Measurements from ENCODE around the gene KDM5A.

DNA sequence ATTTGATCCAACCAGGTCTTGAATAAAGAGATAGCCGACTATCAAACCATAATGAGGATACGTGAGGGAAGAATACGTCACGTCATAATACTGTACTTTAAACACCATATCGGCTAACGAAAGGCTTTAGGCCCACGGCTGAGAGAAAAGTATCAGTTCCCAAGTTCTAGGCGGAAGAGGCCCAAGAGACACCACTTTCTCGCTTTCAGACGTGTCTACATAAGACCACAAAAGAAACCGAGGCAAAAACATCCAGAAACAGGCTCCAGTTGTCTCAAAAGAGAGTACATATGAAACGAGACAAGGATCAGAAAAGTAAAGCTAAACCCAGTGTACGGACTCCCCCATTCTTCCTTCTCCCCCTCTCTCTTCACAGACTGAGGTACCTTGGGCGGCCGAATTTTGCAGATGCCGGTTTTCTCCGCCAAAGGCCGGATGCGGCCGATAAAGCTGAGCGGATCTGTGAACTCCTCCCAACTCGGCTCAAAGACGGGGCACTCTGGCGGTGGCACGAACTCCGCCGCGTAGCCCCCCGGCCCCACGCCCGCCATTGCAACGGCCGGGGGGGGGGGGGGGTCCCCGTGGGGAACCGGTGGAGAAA is 479 bp downstream of the KDM5A start:
- no peak for TF ChIP-seq RCOR1 (IDR thresholded peaks at IDR 0.05; ENCODE audit: low read length)
- TF ChIP-seq EP300 (IDR thresholded peaks at IDR 0.05; ENCODE audit: borderline replicate concordance in 1 of 2, low read depth in 1 of 2, low read length in 1 of 2), result no peak
- no peak for TF ChIP-seq FOXM1 (IDR thresholded peaks at IDR 0.05; ENCODE audit: low read depth)
- TF ChIP-seq EZH2phosphoT487 (IDR thresholded peaks at IDR 0.05; ENCODE audit: borderline replicate concordance, low read depth), result no peak
- TF ChIP-seq FOSL2 (IDR thresholded peaks at IDR 0.05; ENCODE audit: borderline replicate concordance, low read depth), result no peak
- TF ChIP-seq YY1 (IDR thresholded peaks at IDR 0.05; ENCODE audit: low read depth), result peak; percentile 80; the same call in 1 of the 2 replicates
- TF ChIP-seq, protein P1, sequence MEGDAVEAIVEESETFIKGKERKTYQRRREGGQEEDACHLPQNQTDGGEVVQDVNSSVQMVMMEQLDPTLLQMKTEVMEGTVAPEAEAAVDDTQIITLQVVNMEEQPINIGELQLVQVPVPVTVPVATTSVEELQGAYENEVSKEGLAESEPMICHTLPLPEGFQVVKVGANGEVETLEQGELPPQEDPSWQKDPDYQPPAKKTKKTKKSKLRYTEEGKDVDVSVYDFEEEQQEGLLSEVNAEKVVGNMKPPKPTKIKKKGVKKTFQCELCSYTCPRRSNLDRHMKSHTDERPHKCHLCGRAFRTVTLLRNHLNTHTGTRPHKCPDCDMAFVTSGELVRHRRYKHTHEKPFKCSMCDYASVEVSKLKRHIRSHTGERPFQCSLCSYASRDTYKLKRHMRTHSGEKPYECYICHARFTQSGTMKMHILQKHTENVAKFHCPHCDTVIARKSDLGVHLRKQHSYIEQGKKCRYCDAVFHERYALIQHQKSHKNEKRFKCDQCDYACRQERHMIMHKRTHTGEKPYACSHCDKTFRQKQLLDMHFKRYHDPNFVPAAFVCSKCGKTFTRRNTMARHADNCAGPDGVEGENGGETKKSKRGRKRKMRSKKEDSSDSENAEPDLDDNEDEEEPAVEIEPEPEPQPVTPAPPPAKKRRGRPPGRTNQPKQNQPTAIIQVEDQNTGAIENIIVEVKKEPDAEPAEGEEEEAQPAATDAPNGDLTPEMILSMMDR (IDR thresholded peaks at IDR 0.05), result no peak
- TF ChIP-seq, protein P2, sequence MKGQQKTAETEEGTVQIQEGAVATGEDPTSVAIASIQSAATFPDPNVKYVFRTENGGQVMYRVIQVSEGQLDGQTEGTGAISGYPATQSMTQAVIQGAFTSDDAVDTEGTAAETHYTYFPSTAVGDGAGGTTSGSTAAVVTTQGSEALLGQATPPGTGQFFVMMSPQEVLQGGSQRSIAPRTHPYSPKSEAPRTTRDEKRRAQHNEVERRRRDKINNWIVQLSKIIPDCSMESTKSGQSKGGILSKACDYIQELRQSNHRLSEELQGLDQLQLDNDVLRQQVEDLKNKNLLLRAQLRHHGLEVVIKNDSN (IDR thresholded peaks at IDR 0.05; ENCODE audit: borderline replicate concordance, low read depth), result no peak
- no peak for TF ChIP-seq MXI1 (IDR thresholded peaks at IDR 0.05; ENCODE audit: low read depth, low read length)
- no peak for TF ChIP-seq RFX5 (IDR thresholded peaks at IDR 0.05; ENCODE audit: low read length)
- no peak for TF ChIP-seq POLR2AphosphoS5 (IDR thresholded peaks at IDR 0.05; ENCODE audit: low read depth, low read length)
- TF ChIP-seq CHD2 (IDR thresholded peaks at IDR 0.05; ENCODE audit: low read length, partially characterized antibody), result no peak
- TF ChIP-seq USF2 (IDR thresholded peaks at IDR 0.05; ENCODE audit: borderline replicate concordance, low read depth, low read length), result no peak
- no peak for TF ChIP-seq SMC3 (IDR thresholded peaks at IDR 0.05; ENCODE audit: low read depth, low read length)
